Measurements from ENCODE around the gene TUBGCP3.

- TF ChIP-seq CTCF (IDR thresholded peaks at IDR 0.05) (no peak), EZH2 (IDR thresholded peaks at IDR 0.05; ENCODE audit: borderline replicate concordance, insufficient read depth, low read depth, low read length, poor library complexity, severe bottlenecking) (no peak)
Measured at GRCh38 chr13:112473818-112474217, 114.1 kb downstream of the TUBGCP3 start.

Data from B cell (primary cell).